GM19372 (cell line): ENCODE measurements around the gene GEMIN4.
"Not testable (repeated sequence)": the region's sequence is repeated elsewhere in the genome, so short reads cannot be mapped to it uniquely, and the experiment has no call there.

ENCODE experiments used
- ATAC-seq: cut with Tn5 transposase; IDR thresholded peaks from one replicate; pipeline ENCODE4 v1.9.1; 2021; ENCODE audit warnings: mild to moderate bottlenecking, low read depth, moderate library complexity; ENCODE audit not compliant: unreplicated experiment

The GEMIN4 gene

GRCh38 chr17:705011-705410 is 47.1 kb downstream of the GEMIN4 start:
- no peak for ATAC-seq

- ATAC-seq, result no peak
Measured at GRCh38 chr17:704111-704864, 47.8 kb downstream of the GEMIN4 start.

GRCh38 chr17:703081-703875 is 48.8 kb downstream of the GEMIN4 start:
- no peak for ATAC-seq

- no peak for ATAC-seq
Measured at GRCh38 chr17:700504-701094, 51.5 kb downstream of the GEMIN4 start.

GRCh38 chr17:699345-699744 is 52.7 kb downstream of the GEMIN4 start:
- ATAC-seq, result no peak

GRCh38 chr17:698096-698495 is 54.0 kb downstream of the GEMIN4 start:
- ATAC-seq, result not testable (repeated sequence)

- no peak for ATAC-seq
Measured at GRCh38 chr17:697682-698081, 54.4 kb downstream of the GEMIN4 start.

- ATAC-seq, result no peak
Measured at GRCh38 chr17:696369-696768, 55.7 kb downstream of the GEMIN4 start.
